Lower leg skin (tissue), 4 donors: ENCODE measurements around the gene HRNR. TPM values are rescaled to one million over a fixed set of nuclear protein-coding genes. Genes with fewer than 3 reads are reported as not detected.
"Not testable (repeated sequence)": the region's sequence is repeated elsewhere in the genome, so short reads cannot be mapped to it uniquely, and the experiment has no call there.

ENCODE experiments used
- DNase-seq, 2 donors: peaks; one replicate each; pipeline ENCODE4 v3.0.0-alpha.2; 2019; ENCODE audit warnings: low spot score in 2 of 2
- H3K4me3 ChIP-seq: fragments of 200-600 bp; sonication (generic); 2 replicates; pipeline ENCODE4 v1.5.1; 2017; ENCODE audit warnings: mild to moderate bottlenecking, low read depth; ENCODE audit not compliant: poor library complexity, severe bottlenecking
- POLR2A ChIP-seq, 2 donors: fragments of 450-650 bp; IDR thresholded peaks; one replicate each; pipeline ENCODE4 v1.6.1; 2016 to 2017; ENCODE audit warnings: antibody characterized with exemption in 2 of 2, mild to moderate bottlenecking in 1 of 2, moderate library complexity in 1 of 2
- WGBS, 2 donors: methylation state at CpG; one replicate each; pipeline ENCODE4 v1.1.5; 2018; 5-methylcytosine and 5-hydroxymethylcytosine counted together
- intact Hi-C: fragments of 100-400 bp; cut with DNase I; formaldehyde crosslinking; loops from one replicate; pipeline ENCODE4 v1.15.0; 2023; ENCODE audit warnings: low total_unique reads
- total RNA-seq, 4 donors: library from RNA; depleted of rRNA; stranded (reverse); fragments of >200 nt; gene quantifications; one replicate each; pipeline ENCODE4 v1.1.0, GENCODE V29; 2016
- TF ChIP-seq, protein P1 (sequence below), 3 donors: fragments of 450-650 bp; IDR thresholded peaks; one replicate each; pipeline ENCODE4 v1.5.1; 2016; ENCODE audit warnings: antibody characterized with exemption in 3 of 3, mild to moderate bottlenecking in 3 of 3, moderate library complexity in 2 of 3

HRNR gene
- total RNA-seq, 4 donors from 2014 or later: 0.03 to 0.04 TPM; not detected in 2

DNA sequence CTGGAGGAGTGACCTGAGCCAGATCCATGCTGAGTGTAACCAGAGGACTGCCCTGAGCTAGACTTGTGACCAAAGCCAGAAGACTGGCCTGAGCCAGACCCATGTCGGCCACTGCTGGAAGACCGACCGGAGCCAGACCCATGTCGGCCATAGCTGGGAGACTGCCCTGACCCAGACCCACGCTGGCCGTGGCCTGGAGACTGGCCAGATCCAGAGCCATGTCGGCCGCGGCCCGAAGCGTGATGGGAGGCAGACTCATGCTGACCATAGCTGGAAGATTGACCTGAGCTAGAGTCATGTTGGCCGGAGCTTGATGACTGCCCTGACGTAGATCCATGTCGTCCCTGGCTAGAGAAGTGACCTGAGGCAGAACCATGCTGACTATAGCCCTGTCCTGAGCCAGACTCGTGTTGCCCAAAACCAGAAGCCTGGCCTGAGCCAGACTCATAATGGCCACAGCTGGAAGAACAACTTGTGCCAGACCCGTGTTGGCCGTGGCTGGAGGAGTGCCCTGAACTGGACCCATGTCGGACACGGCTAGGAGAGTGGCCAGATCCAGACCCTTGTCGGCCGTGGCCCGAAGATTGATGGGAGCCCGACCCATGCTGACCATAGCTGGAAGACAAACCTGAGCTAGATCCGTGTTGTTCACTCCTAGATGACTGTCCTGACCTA, 5.1 kb downstream of the HRNR start:
- DNase-seq: no peak
- H3K4me3 ChIP-seq: no peak overlapping the region
- intact Hi-C loops: no loop called here
- TF ChIP-seq, protein P1, sequence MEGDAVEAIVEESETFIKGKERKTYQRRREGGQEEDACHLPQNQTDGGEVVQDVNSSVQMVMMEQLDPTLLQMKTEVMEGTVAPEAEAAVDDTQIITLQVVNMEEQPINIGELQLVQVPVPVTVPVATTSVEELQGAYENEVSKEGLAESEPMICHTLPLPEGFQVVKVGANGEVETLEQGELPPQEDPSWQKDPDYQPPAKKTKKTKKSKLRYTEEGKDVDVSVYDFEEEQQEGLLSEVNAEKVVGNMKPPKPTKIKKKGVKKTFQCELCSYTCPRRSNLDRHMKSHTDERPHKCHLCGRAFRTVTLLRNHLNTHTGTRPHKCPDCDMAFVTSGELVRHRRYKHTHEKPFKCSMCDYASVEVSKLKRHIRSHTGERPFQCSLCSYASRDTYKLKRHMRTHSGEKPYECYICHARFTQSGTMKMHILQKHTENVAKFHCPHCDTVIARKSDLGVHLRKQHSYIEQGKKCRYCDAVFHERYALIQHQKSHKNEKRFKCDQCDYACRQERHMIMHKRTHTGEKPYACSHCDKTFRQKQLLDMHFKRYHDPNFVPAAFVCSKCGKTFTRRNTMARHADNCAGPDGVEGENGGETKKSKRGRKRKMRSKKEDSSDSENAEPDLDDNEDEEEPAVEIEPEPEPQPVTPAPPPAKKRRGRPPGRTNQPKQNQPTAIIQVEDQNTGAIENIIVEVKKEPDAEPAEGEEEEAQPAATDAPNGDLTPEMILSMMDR (IDR thresholded peaks at IDR 0.05): no peak
- WGBS, 2 donors: 92 to 95% methylated on average over 19 to 24 of the region's 24 CpGs

DNA sequence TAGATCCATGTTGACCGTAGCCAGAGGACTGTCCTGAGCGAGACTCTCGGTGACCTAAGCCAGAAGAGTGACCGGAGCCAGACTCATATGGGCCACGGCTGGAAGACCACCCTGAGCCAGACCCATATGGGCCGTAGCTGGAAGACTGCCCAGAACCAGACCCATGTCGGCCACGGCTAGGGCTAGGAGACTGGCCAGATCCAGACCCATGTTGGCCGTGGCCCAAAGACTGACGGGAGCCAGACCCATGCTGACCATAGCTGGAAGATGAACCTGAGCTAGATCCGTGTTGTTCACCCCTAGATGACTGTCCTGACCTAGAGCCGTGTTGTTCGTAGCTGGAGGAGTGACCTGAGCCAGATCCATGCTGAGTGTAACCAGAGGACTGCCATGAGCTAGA, 8.4 kb downstream of the HRNR start:
- H3K4me3 ChIP-seq, intact Hi-C loops: not testable (repeated sequence)
- WGBS, 2 donors: 75 to 94% methylated on average over 2 to 3 of the region's 13 CpGs
- peak in 1 of 2 donors; percentile 87 for DNase-seq

DNA sequence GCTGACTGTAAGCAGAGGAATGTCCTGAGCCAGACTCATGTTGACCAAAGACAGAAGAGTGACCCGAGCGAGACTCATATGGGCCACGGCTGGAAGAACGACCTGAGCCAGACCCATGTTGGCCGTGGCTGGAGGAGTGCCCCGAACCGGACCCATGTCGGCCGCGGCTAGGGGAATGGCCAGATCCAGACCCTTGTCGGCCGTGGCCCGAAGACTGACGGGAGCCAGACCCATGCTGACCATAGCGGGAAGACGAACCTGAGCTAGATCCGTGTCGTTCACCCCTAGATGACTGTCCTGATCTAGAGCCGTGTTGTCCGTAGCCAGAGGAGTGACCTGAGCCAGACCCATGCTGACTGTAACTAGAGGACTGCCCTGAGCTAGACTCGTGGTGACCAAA, 9.1 kb downstream of the HRNR start:
- DNase-seq, H3K4me3 ChIP-seq, intact Hi-C loops: not testable (repeated sequence)
- WGBS, 2 donors: no CpG with 5 or more reads among the region's 21 CpGs

GRCh38 chr1:152198982-152199381, 25.0 kb downstream of the HRNR start:
- DNase-seq: no peak
- intact Hi-C loops: no loop called here
- TF ChIP-seq, protein P1 (IDR thresholded peaks at IDR 0.05): no peak
- TF ChIP-seq POLR2A (IDR thresholded peaks at IDR 0.05): no peak
- no peak overlapping the region for H3K4me3 ChIP-seq

GRCh38 chr1:152197361-152197941, 26.5 kb downstream of the HRNR start:
- intact Hi-C loops: no loop called here
- DNase-seq: no peak
- TF ChIP-seq, protein P1 (IDR thresholded peaks at IDR 0.05): no peak
- no peak for TF ChIP-seq POLR2A (IDR thresholded peaks at IDR 0.05)
- H3K4me3 ChIP-seq: no peak overlapping the region

- TF ChIP-seq POLR2A (IDR thresholded peaks at IDR 0.05): no peak
- TF ChIP-seq, protein P1 (IDR thresholded peaks at IDR 0.05): no peak
- H3K4me3 ChIP-seq: no peak overlapping the region
- no peak for DNase-seq
- intact Hi-C loops: loop anchor here (5.0 kb wide), 1 partner anchor 266 kb away; no protein-coding TSS in a partner anchor
Measured at GRCh38 chr1:152191711-152192110, 32.3 kb downstream of the HRNR start.

- TF ChIP-seq, protein P1 (IDR thresholded peaks at IDR 0.05): no peak
- TF ChIP-seq POLR2A (IDR thresholded peaks at IDR 0.05): no peak
- WGBS, 2 donors: 56 to 60% methylated on average over 5 of the region's 5 CpGs
- no peak overlapping the region for H3K4me3 ChIP-seq
- intact Hi-C loops: loop anchor here (5.0 kb wide), 1 partner anchor 266 kb away; no protein-coding TSS in a partner anchor
- DNase-seq: no peak
Measured at GRCh38 chr1:152191260-152191659, 32.7 kb downstream of the HRNR start.
